Measurements from ENCODE around the gene ABHD12B. TPM values are rescaled to one million over a fixed set of nuclear protein-coding genes. Genes with fewer than 3 reads are reported as not detected.

Gene ABHD12B
- total RNA-seq, 1 donor = not detected

DNA sequence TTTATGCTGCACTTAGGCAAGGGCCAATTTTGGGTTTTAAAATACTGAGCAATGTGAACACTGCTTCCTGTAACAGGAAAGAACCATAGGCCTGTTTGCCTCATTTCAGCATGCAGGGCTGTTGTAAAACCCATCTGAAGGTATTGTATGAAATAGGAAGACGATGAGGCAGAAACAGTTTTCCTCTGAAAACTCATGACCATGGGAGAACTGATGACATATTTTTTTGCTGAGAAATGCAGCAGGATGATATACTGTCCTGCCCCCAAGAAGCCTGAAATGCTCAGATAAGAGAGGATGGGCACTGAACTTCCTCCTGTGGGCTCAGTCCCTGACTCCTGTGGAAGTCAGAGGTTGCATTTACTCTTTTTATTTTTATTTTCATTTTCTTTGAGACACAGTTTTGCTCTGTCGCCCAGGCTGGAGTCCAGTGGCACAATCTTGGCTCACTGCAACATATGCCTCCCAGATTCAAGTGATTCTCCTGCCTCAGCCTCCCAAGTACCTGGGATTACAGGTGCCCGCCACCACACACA is 55.1 kb downstream of the ABHD12B start:
- DNase-seq (ENCODE audit: low read depth) = no peak
- TF ChIP-seq, protein P1, sequence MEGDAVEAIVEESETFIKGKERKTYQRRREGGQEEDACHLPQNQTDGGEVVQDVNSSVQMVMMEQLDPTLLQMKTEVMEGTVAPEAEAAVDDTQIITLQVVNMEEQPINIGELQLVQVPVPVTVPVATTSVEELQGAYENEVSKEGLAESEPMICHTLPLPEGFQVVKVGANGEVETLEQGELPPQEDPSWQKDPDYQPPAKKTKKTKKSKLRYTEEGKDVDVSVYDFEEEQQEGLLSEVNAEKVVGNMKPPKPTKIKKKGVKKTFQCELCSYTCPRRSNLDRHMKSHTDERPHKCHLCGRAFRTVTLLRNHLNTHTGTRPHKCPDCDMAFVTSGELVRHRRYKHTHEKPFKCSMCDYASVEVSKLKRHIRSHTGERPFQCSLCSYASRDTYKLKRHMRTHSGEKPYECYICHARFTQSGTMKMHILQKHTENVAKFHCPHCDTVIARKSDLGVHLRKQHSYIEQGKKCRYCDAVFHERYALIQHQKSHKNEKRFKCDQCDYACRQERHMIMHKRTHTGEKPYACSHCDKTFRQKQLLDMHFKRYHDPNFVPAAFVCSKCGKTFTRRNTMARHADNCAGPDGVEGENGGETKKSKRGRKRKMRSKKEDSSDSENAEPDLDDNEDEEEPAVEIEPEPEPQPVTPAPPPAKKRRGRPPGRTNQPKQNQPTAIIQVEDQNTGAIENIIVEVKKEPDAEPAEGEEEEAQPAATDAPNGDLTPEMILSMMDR (IDR thresholded peaks at IDR 0.05; ENCODE audit: insufficient read depth, low read length) = no peak

DNA sequence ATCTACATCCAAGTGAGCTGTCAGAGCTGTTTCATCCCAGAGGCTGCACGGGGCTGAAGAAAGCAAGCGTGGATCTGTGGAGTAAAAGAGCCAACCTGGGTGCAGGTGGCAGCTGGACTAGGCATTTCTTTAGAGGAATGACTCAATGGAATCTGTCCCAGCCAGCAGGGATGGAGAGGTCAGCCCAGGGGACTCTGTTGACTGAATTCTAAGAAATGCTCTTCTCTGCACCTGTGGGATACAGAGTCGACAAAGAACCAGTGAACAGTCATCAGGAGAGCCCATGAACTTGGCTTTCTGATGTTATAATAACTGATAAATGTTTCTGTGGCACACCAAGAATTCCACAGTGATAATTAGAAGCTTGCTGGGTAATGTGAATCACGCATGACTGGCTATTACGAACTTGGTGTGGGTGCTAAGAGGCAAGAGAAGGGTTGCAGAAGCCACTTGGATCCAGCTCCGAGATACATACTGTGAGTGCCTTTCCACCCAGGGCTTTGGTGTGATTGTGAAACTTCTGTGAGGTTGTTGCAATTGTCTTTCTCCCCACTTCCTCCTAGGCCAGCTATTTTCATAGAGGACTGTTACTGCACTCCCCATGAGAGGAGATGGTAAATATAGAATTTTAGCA is 56.3 kb downstream of the ABHD12B start:
- TF ChIP-seq, protein P1 (IDR thresholded peaks at IDR 0.05; ENCODE audit: insufficient read depth, low read length) = no peak
- H3K4me3 ChIP-seq (ENCODE audit: low read depth, low read length) = no peak overlapping the region
- DNase-seq (ENCODE audit: low read depth) = peak; percentile 93

More for the DNA sequence above, 55.1 kb downstream of the ABHD12B start:
- no peak overlapping the region for H3K4me3 ChIP-seq (ENCODE audit: low read depth, low read length)

DNA sequence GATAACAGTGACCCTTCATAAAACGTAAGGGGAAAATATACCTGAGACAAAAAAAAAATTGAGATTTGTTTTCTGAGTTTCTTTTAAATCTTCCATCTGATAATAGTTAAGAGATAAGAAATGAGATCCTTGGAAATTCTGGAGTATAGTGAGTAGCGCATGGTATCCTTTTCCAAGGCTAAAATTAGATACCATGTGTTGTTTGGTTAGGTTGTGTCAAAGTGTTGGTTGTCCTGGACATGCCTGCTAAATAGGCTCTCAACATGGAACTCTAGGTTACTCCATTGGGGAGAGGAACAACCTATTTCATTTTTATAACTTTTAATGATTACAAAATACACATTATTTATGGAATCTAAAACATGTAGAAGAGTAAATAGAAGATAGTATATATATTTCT is 57.7 kb downstream of the ABHD12B start:
- DNase-seq (ENCODE audit: low read depth) = no peak
- TF ChIP-seq, protein P1 (IDR thresholded peaks at IDR 0.05; ENCODE audit: insufficient read depth, low read length) = no peak
- H3K4me3 ChIP-seq (ENCODE audit: low read depth, low read length) = no peak overlapping the region

DNA sequence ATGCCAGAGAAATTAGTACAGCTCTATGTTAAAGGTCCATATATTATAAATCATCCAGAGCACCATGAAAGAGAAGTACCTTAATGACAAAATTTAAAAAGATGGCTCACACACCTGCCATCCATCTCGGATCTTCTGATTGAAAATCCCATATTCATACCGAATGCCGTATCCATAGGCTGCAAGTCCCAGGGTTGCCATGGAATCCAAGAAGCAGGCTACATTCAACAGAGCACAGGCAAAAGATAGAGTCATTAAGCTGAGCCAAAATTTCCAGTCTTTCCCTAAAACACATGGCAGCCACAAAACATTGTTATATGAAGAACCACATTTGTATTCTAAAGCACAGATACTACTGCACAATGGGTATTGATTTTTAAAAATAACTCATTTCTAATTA is 59.7 kb downstream of the ABHD12B start:
- TF ChIP-seq, protein P1 (IDR thresholded peaks at IDR 0.05; ENCODE audit: insufficient read depth, low read length) = no peak
- no peak for DNase-seq (ENCODE audit: low read depth)

DNA sequence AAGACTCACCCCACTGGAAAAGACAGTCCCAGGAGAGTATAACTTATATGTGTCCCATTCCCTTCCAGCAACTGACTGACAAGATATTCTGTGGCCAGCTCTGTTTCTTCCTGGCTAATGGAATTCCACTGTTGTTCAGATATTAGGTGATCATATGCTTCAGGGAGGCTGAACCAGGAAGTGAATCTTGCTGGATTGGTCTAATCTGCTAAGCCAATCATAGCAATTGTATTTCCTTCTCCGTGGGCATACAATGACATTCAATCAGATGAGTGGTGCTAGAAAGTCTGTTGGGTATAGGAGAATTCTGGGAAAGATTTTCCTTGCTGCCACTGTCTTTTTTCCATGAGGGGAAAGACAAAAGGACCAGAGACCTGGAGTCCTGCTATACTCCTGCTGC is 60.3 kb downstream of the ABHD12B start:
- no peak for DNase-seq (ENCODE audit: low read depth)
- TF ChIP-seq, protein P1 (IDR thresholded peaks at IDR 0.05; ENCODE audit: insufficient read depth, low read length) = no peak
- no peak overlapping the region for H3K4me3 ChIP-seq (ENCODE audit: low read depth, low read length)

More for the DNA sequence above, 59.7 kb downstream of the ABHD12B start:
- H3K4me3 ChIP-seq (ENCODE audit: low read depth, low read length) = no peak overlapping the region

DNA sequence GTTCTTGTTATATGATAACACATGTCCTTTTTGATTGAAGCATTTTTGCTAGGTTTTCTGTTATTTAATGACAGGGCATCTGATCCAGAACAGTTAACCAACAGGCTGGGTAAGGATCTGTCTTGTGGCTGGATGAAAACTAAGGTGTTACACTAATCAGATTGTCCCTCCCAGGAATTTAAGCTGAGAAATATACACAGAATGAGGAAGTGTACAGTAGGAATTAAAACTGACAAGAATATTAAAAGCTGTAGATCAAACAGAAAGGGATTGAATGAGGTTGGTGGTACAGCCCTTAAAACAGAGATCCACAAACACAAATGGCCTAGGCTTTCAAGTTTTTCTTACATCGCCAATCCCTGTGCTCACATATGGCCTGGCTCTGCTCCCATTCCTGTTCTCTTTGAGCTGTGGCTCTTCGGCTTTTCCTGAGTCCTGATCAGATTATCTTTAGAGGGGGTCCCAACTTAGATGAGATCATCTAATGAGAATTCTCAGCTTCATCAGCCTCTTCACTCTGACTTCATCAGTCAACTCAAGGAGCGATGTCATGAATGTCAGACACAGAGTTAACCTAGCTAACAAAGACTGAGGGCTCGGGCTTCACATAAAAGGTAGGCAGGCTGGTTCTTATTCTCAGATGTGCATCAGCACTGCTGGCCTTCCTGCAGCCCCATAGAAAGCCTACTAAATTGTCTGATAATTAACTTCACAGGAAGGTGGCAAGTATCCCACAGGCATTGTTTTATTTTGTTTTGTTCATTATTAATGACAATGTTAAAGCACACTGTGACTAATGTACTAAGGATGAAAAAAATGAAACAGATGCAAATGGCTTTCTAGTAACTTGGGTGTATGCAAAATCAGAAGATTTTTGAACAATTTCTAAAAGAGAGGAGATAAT is 61.0 kb downstream of the ABHD12B start:
- no peak overlapping the region for H3K4me3 ChIP-seq (ENCODE audit: low read depth, low read length)
- DNase-seq (ENCODE audit: low read depth) = no peak
- TF ChIP-seq, protein P1 (IDR thresholded peaks at IDR 0.05; ENCODE audit: insufficient read depth, low read length) = no peak

Measured in fibroblast of the aortic adventitia (primary cell).